ENCODE data around the gene SCMH1.

DNA sequence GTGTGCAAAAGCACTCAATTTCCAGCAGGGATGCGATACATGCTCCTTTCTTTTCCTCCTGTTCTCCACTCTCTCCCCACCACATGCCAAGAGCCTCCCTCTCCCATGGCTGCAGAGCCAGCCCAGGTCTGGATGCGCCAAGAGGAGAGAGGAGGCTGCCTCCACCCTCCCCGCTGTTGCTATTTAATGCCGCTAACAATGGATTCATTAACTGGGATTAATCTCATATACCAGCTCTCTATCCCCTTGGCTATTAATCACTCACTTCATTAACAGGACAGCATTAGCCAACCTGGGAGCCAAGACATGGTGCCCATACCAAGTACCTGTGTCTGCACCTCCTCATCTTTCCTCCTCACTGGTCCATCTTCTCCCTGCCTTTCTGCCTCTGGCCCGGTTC lies 49.1 kb upstream of the SCMH1 start:
- TF ChIP-seq, protein P1, sequence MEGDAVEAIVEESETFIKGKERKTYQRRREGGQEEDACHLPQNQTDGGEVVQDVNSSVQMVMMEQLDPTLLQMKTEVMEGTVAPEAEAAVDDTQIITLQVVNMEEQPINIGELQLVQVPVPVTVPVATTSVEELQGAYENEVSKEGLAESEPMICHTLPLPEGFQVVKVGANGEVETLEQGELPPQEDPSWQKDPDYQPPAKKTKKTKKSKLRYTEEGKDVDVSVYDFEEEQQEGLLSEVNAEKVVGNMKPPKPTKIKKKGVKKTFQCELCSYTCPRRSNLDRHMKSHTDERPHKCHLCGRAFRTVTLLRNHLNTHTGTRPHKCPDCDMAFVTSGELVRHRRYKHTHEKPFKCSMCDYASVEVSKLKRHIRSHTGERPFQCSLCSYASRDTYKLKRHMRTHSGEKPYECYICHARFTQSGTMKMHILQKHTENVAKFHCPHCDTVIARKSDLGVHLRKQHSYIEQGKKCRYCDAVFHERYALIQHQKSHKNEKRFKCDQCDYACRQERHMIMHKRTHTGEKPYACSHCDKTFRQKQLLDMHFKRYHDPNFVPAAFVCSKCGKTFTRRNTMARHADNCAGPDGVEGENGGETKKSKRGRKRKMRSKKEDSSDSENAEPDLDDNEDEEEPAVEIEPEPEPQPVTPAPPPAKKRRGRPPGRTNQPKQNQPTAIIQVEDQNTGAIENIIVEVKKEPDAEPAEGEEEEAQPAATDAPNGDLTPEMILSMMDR (IDR thresholded peaks at IDR 0.05), result no peak
- TF ChIP-seq, protein P2, sequence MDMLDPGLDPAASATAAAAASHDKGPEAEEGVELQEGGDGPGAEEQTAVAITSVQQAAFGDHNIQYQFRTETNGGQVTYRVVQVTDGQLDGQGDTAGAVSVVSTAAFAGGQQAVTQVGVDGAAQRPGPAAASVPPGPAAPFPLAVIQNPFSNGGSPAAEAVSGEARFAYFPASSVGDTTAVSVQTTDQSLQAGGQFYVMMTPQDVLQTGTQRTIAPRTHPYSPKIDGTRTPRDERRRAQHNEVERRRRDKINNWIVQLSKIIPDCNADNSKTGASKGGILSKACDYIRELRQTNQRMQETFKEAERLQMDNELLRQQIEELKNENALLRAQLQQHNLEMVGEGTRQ (IDR thresholded peaks at IDR 0.05), result no peak
- TF ChIP-seq, protein P3, sequence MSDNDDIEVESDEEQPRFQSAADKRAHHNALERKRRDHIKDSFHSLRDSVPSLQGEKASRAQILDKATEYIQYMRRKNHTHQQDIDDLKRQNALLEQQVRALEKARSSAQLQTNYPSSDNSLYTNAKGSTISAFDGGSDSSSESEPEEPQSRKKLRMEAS (IDR thresholded peaks at IDR 0.05), result no peak
- no peak for TF ChIP-seq MYC (IDR thresholded peaks at IDR 0.05; ENCODE audit: borderline replicate concordance, low read length)
- TF ChIP-seq POLR2A (IDR thresholded peaks at IDR 0.05; ENCODE audit: low read length), result no peak
- TF ChIP-seq JUN (IDR thresholded peaks at IDR 0.05), result no peak
- TF ChIP-seq, protein P4, sequence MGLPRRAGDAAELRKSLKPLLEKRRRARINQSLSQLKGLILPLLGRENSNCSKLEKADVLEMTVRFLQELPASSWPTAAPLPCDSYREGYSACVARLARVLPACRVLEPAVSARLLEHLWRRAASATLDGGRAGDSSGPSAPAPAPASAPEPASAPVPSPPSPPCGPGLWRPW (IDR thresholded peaks at IDR 0.05), result no peak
